CD4-positive, alpha-beta T cell (primary cell): ENCODE measurements around the gene LBR. TPM values are rescaled to one million over a fixed set of nuclear protein-coding genes. Genes with fewer than 3 reads are reported as not detected.

ENCODE experiments used
- ATAC-seq: fragments of 200-7000 bp; cut with Tn5 transposase; one replicate; pipeline ENCODE4 v1.10.0; 2022; ENCODE audit warnings: mild to moderate bottlenecking; ENCODE audit not compliant: poor library complexity
- CTCF ChIA-PET: fragments of 350-600 bp; sonication (Branson Sonifier 250); formaldehyde crosslinking; loops from one replicate; lab custom pipeline; 2021; ENCODE audit warnings: antibody characterized with exemption, inconsistent platforms; lab: Charles Lee
- POLR2A ChIA-PET: fragments of 350-600 bp; sonication (Branson Sonifier 250); formaldehyde crosslinking; loops from one replicate; lab custom pipeline; 2021; ENCODE audit warnings: antibody characterized with exemption, inconsistent platforms; lab: Charles Lee
- DNase-seq, 14 experiments: peaks; one replicate each; pipeline ENCODE4 v3.0.0-alpha.2; 2013 to 2020; ENCODE audit warnings: mixed read lengths in 2 of 14
- H3K27ac ChIP-seq, 2 donors: one replicate each; pipeline versions ENCODE4 v1.5.1 to v1.7.0; 2013; ENCODE audit warnings: low read length in 2 of 2, low read depth in 1 of 2, mild to moderate bottlenecking in 1 of 2
- H3K27me3 ChIP-seq, 2 experiments: 1 replicate in 1 of 2; 2 replicates in 1 of 2; pipeline versions ENCODE4 v1.6.1 to v1.7.0; 2013; ENCODE audit warnings: low read length in 2 of 2, control low read depth in 1 of 2, mild to moderate bottlenecking in 1 of 2, moderate library complexity in 1 of 2; ENCODE audit not compliant: insufficient read depth in 2 of 2, control insufficient read depth in 1 of 2
- H3K36me3 ChIP-seq: one replicate; pipeline ENCODE4 v1.6.1; 2013; ENCODE audit warnings: low read length, control low read depth; ENCODE audit not compliant: insufficient read depth
- H3K4me1 ChIP-seq: one replicate; pipeline ENCODE4 v1.6.1; 2013; ENCODE audit warnings: low read length, control low read depth; ENCODE audit not compliant: insufficient read depth
- H3K4me3 ChIP-seq: one replicate; pipeline ENCODE4 v1.5.1; 2013; ENCODE audit warnings: mild to moderate bottlenecking, low read length, moderate library complexity
- H3K9me3 ChIP-seq, 2 experiments: 1 replicate in 1 of 2; 2 replicates in 1 of 2; pipeline versions ENCODE4 v1.6.1 to v1.7.0; 2013; ENCODE audit warnings: low read length in 2 of 2, mild to moderate bottlenecking in 2 of 2, control low read depth in 1 of 2, moderate library complexity in 1 of 2; ENCODE audit not compliant: control insufficient read depth in 1 of 2, insufficient read depth in 1 of 2
- H3K27ac Mint-ChIP-seq: one replicate; pipeline ENCODE4 v1.8.0; 2020; ENCODE audit warnings: mixed read lengths
- H3K27me3 Mint-ChIP-seq: one replicate; pipeline ENCODE4 v1.8.0; 2021; ENCODE audit warnings: mixed read lengths
- H3K36me3 Mint-ChIP-seq: one replicate; pipeline ENCODE4 v1.8.0; 2021; ENCODE audit warnings: low read depth, mixed read lengths
- H3K4me1 Mint-ChIP-seq: one replicate; pipeline ENCODE4 v1.8.0; 2021; ENCODE audit warnings: low read depth, mixed read lengths
- H3K4me3 Mint-ChIP-seq: one replicate; pipeline ENCODE4 v1.8.0; 2020; ENCODE audit warnings: mild to moderate bottlenecking, mixed read lengths
- H3K9me3 Mint-ChIP-seq: one replicate; pipeline ENCODE4 v1.8.0; 2020; ENCODE audit warnings: mixed read lengths
- intact Hi-C, 2 experiments: fragments of 100-400 bp; cut with DNase I in 1 of 2; cut with micrococcal nuclease in 1 of 2; formaldehyde crosslinking; loops; one replicate each; pipeline versions ENCODE4 v1.15.1 to v1.9.0; 2023 to 2025; cut with DNase I, micrococcal nuclease
- total RNA-seq, 174 experiments: library from RNA in 2 of 174; stranded (reverse) in 2 of 174; gene quantifications; one replicate each; pipeline ENCODE4 v1.2.3 and lab custom pipeline; 2021 to 2026
- TF ChIP-seq, protein P1 (sequence below): fragments of 200-600 bp; IDR thresholded peaks from one replicate; pipeline ENCODE4 v1.8.0; 2022; ENCODE audit warnings: antibody characterized with exemption, mild to moderate bottlenecking

Gene LBR
- total RNA-seq, 2 experiments from 2014 or later: 118 to 129 TPM

DNA sequence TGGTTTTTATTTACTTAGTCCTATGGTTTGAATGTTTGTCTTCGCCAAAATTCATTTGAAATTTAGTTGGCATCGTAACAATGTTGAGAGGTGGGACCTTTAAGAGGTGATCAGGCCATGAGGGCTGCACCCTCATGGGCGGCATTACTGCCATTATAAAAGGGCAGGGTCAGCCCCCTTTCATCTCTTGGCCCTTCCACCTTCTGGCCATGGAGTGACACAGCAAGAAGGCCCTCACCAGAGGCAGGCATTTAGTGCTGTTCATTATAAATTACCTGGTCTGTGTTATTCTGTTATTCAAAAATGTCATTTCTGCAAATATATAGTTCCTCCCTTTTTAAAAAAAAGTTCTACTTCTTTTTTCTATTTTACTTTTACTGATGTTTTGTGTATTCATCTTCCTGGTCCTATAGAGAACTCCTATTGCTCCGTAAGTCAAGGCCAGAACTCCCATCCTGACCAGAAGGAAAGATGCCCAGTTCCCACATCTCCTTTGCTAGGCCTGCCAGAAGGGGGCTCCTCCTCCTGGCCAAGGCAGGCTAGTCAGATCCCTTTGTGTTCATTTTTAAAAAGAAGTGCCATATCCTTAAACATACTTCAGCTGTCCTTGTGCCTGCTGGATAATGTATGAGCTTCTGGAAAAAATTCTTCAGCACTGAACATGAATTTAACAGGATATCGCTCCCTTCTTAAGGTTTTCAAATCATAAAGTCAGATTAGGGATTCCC, 10.0 kb upstream of the LBR start:
- no peak overlapping the region for H3K4me3 Mint-ChIP-seq
- TF ChIP-seq, protein P1, sequence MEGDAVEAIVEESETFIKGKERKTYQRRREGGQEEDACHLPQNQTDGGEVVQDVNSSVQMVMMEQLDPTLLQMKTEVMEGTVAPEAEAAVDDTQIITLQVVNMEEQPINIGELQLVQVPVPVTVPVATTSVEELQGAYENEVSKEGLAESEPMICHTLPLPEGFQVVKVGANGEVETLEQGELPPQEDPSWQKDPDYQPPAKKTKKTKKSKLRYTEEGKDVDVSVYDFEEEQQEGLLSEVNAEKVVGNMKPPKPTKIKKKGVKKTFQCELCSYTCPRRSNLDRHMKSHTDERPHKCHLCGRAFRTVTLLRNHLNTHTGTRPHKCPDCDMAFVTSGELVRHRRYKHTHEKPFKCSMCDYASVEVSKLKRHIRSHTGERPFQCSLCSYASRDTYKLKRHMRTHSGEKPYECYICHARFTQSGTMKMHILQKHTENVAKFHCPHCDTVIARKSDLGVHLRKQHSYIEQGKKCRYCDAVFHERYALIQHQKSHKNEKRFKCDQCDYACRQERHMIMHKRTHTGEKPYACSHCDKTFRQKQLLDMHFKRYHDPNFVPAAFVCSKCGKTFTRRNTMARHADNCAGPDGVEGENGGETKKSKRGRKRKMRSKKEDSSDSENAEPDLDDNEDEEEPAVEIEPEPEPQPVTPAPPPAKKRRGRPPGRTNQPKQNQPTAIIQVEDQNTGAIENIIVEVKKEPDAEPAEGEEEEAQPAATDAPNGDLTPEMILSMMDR: peak; percentile 14
- H3K27me3 ChIP-seq: no peaks in the 10 kb centered on the region
- DNase-seq (peak in 1 of 14 experiments; percentile 30), ATAC-seq (no peak)
- no peaks in the 10 kb centered on the region for H3K9me3 Mint-ChIP-seq
- H3K36me3 Mint-ChIP-seq: no peaks in the 10 kb centered on the region
- H3K36me3 ChIP-seq: no peaks in the 10 kb centered on the region
- no peak overlapping the region for H3K4me3 ChIP-seq
- H3K4me1 ChIP-seq: peaks cover 18% of the 10 kb centered on the region
- no peaks in the 10 kb centered on the region for H3K27me3 Mint-ChIP-seq
- H3K27ac ChIP-seq: no peak overlapping the region
- intact Hi-C loops: no loop called here
- no peaks in the 10 kb centered on the region for H3K9me3 ChIP-seq
- no peak overlapping the region for H3K27ac Mint-ChIP-seq
- CTCF ChIA-PET: no interaction called here
- POLR2A ChIA-PET: no interaction called here
- H3K4me1 Mint-ChIP-seq: peaks cover 20% of the 10 kb centered on the region

DNA sequence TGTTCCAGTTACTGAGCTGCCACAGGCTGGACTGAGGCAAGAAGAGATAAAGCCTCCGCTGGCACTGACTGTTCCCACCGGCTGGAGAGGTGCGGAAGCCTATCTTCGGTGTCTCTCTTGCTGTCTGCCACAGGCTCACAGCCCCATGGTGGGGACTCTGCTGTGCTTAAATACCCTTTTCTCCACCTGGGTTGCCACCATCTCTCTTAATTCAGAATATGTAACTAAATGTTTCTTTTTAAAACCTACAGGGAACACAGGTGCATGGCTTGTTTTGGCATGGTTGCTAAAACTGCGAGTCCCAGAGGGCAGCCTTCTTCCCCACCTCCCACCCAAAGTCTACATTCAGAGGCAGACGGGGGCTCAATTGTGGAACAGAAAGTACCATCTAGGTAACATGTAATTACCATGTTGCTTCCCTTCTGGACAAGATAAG, 8.1 kb upstream of the LBR start:
- Mint-ChIP-seq H3K4me1 (peaks cover under 1% of the 10 kb centered on the region), H3K27ac (no peak overlapping the region), H3K4me3 (no peak overlapping the region), H3K9me3 (no peaks in the 10 kb centered on the region), H3K36me3 (no peaks in the 10 kb centered on the region), H3K27me3 (no peaks in the 10 kb centered on the region)
- ATAC-seq: no peak
- ChIA-PET POLR2A (no interaction called here), CTCF (no interaction called here)
- H3K27me3 ChIP-seq: no peaks in the 10 kb centered on the region
- intact Hi-C loops: no loop called here
- no peak overlapping the region for H3K27ac ChIP-seq
- no peak for DNase-seq
- H3K4me3 ChIP-seq: no peak overlapping the region
- no peaks in the 10 kb centered on the region for H3K36me3 ChIP-seq
- H3K9me3 ChIP-seq: no peaks in the 10 kb centered on the region
- no peaks in the 10 kb centered on the region for H3K4me1 ChIP-seq
- TF ChIP-seq, protein P1: no peak

DNA sequence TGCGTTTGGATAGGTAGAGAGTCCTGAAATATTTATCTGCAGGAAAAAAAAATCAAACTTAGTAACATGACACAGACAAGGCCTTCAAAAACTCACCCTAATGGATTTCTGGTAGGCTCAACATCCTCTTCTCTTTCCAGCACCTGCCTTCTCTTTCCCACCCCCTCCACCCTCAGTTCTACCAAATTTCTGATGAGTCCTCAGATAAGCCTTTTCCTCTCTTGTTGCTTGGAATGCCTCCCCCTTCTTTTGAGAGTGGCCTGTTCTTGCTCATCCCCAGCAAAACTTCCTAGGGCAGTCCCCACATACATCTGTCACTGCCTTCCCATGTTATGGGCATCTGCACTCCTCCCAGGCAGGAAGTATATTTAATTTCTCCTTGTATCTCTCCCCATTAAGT, 7.6 kb upstream of the LBR start:
- no peak overlapping the region for H3K4me3 Mint-ChIP-seq
- intact Hi-C loops: no loop called here
- no peaks in the 10 kb centered on the region for H3K9me3 Mint-ChIP-seq
- ChIA-PET POLR2A (no interaction called here), CTCF (no interaction called here)
- H3K27me3 Mint-ChIP-seq: no peaks in the 10 kb centered on the region
- no peaks in the 10 kb centered on the region for H3K36me3 ChIP-seq
- H3K4me1 ChIP-seq: no peaks in the 10 kb centered on the region
- H3K27ac ChIP-seq: no peak overlapping the region
- H3K4me1 Mint-ChIP-seq: no peaks in the 10 kb centered on the region
- H3K27ac Mint-ChIP-seq: no peak overlapping the region
- no peaks in the 10 kb centered on the region for H3K27me3 ChIP-seq
- H3K9me3 ChIP-seq: no peaks in the 10 kb centered on the region
- DNase-seq: no peak
- no peaks in the 10 kb centered on the region for H3K36me3 Mint-ChIP-seq
- H3K4me3 ChIP-seq: no peak overlapping the region
- ATAC-seq: no peak
- TF ChIP-seq, protein P1: no peak
